ENCODE measurements around the gene EMC6. TPM values are rescaled to one million over a fixed set of nuclear protein-coding genes. Genes with fewer than 3 reads are reported as not detected.

The EMC6 gene
- total RNA-seq, 1 donor from 2014 or later, result 33.8 TPM

GRCh38 chr17:3647769-3648555, 20.6 kb upstream of the EMC6 start:
- ChIA-PET CTCF (interaction anchor here (0.9 to 1.9 kb wide), 3 partner anchors 12 to 599 kb away, joined by 4 to 11 read pairs (median 4); partner anchors contain the start of genes CTNS and SHPK), POLR2A (interaction anchor here (0.6 to 1.0 kb wide), 2 partner anchors 10 to 19 kb away, joined by 3 to 8 read pairs; no protein-coding TSS in a partner anchor)
- intact Hi-C loops (cut with micrococcal nuclease), result loop anchor here (1.0 kb wide), 1 partner anchor 46 kb away; no protein-coding TSS in a partner anchor
- H3K27me3 Mint-ChIP-seq, result no peaks in the 10 kb centered on the region
- no peak for TF ChIP-seq CTCF (IDR thresholded peaks at IDR 0.05)
- H3K4me1 Mint-ChIP-seq, result peaks cover 30% of the 10 kb centered on the region
- ATAC-seq (ENCODE audit: low read depth) (peak; percentile 29), DNase-seq (no peak)
- H3K27ac Mint-ChIP-seq, result no peak overlapping the region
- peaks cover 16% of the 10 kb centered on the region for H3K36me3 Mint-ChIP-seq (ENCODE audit: low read depth)
- H3K9me3 Mint-ChIP-seq, result no peaks in the 10 kb centered on the region
- no peak overlapping the region for H3K4me3 Mint-ChIP-seq

- no peak for TF ChIP-seq CTCF (IDR thresholded peaks at IDR 0.05)
- ChIA-PET CTCF (no interaction called here), POLR2A (no interaction called here)
- H3K9me3 Mint-ChIP-seq, result no peaks in the 10 kb centered on the region
- ATAC-seq (ENCODE audit: low read depth) (no peak), DNase-seq (no peak)
- H3K4me3 Mint-ChIP-seq, result no peak overlapping the region
- peaks cover 10% of the 10 kb centered on the region for H3K36me3 Mint-ChIP-seq (ENCODE audit: low read depth)
- H3K27me3 Mint-ChIP-seq, result no peaks in the 10 kb centered on the region
- no peak overlapping the region for H3K27ac Mint-ChIP-seq
- H3K4me1 Mint-ChIP-seq, result peaks cover 3% of the 10 kb centered on the region
- intact Hi-C loops (cut with micrococcal nuclease), result no loop called here
These were observed 12.8 kb upstream of the EMC6 start for GRCh38 chr17:3655766-3656165.

- Mint-ChIP-seq H3K36me3 (ENCODE audit: low read depth) (peaks cover 10% of the 10 kb centered on the region), H3K4me3 (no peak overlapping the region), H3K27me3 (no peaks in the 10 kb centered on the region), H3K27ac (no peak overlapping the region), H3K9me3 (no peaks in the 10 kb centered on the region), H3K4me1 (peaks cover 3% of the 10 kb centered on the region)
- ChIA-PET CTCF (no interaction called here), POLR2A (no interaction called here)
- DNase-seq (no peak), ATAC-seq (ENCODE audit: low read depth) (no peak)
- no peak for TF ChIP-seq CTCF (IDR thresholded peaks at IDR 0.05)
- intact Hi-C loops (cut with micrococcal nuclease), result no loop called here
These were observed 12.3 kb upstream of the EMC6 start for GRCh38 chr17:3656353-3656752.

GRCh38 chr17:3656755-3657587, 11.6 kb upstream of the EMC6 start:
- CTCF ChIA-PET, result no interaction called here
- Mint-ChIP-seq H3K4me1 (peaks cover 3% of the 10 kb centered on the region), H3K27ac (no peak overlapping the region), H3K36me3 (ENCODE audit: low read depth) (peaks cover 10% of the 10 kb centered on the region), H3K4me3 (no peak overlapping the region), H3K9me3 (no peaks in the 10 kb centered on the region), H3K27me3 (no peaks in the 10 kb centered on the region)
- TF ChIP-seq CTCF (IDR thresholded peaks at IDR 0.05), result no peak
- ATAC-seq (ENCODE audit: low read depth) (no peak), DNase-seq (no peak)
- POLR2A ChIA-PET, result interaction anchor here (0.5 to 1.1 kb wide), 3 partner anchors 9 to 39 kb away, joined by 3 to 5 read pairs (median 3); no protein-coding TSS in a partner anchor
- intact Hi-C loops (cut with micrococcal nuclease), result no loop called here

GRCh38 chr17:3657588-3657869, 11.1 kb upstream of the EMC6 start:
- TF ChIP-seq CTCF (IDR thresholded peaks at IDR 0.05), result no peak
- peaks cover 10% of the 10 kb centered on the region for H3K36me3 Mint-ChIP-seq (ENCODE audit: low read depth)
- H3K27ac Mint-ChIP-seq, result no peak overlapping the region
- DNase-seq (no peak), ATAC-seq (ENCODE audit: low read depth) (no peak)
- peaks cover 3% of the 10 kb centered on the region for H3K4me1 Mint-ChIP-seq
- H3K9me3 Mint-ChIP-seq, result no peaks in the 10 kb centered on the region
- H3K4me3 Mint-ChIP-seq, result no peak overlapping the region
- ChIA-PET POLR2A (interaction anchor here (1.1 kb wide), 1 partner anchor 10 kb away, joined by 3 read pairs; no protein-coding TSS in a partner anchor), CTCF (no interaction called here)
- intact Hi-C loops (cut with micrococcal nuclease), result no loop called here
- no peaks in the 10 kb centered on the region for H3K27me3 Mint-ChIP-seq

Measured in activated B cell treated with CpG ODN at 0.5 μM for 24 hours (primary cell).